Measurements from ENCODE around the gene WNT6.

WNT6 gene

DNA sequence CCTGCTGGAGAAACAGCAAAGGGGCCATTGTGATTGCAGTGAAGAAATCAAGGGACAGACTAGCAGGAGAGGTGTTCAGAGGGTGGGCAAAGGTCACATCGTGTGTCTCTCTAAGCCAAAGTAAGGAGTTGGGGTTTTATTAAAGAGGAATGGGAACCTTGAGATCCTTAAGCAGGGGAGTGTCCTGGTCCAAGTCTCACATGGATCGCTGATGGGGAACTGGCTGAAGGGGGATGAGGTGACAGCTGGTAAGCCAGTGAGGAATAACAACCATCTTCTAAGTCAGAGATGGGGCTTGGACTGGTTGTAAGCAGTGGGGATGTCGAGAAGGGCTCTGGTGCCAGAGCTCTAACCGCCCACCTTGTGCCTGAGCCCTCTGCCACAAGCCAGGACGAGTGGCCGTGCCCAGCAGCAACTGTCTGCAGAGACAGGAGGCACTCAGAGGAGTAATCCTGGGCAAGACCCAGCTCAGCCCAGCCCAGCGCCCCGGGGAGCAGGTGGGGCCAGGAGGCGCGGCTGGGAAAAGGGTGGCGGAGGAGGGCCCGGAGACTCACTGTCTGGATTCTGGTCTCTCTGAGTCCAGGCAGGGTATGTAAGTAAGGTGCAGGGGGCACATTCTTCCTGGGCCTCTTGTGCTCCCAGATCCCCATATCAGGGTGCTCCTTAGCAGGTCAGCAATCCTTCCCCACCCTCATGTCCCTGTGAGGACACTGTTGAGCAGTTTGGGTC lies 34.7 kb downstream of the WNT6 start:
- DNase-seq, result no peak

- DNase-seq, result no peak
Observed at GRCh38 chr2:218894880-218895157, 35.2 kb downstream of the WNT6 start.

DNA sequence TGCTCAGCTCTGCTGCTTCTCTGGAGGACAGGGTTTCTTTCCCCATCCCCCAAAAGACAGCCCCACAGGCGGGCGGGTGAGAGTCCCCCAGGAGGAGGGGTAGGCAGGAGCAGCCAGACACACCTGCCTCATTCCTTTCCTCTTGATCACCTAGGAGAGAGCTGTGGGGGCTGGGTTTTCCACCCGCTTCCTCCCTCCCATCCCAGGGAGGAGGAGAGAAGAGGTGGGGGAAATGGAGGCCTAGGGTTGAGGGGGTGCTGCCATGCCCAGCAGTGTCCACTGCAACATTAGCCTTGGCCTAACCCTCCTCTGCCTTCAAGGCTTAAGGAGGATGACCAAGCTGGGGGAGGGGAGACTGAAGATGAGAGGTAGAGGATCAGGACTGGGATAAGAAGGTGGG lies 35.7 kb downstream of the WNT6 start:
- DNase-seq, result no peak

DNA sequence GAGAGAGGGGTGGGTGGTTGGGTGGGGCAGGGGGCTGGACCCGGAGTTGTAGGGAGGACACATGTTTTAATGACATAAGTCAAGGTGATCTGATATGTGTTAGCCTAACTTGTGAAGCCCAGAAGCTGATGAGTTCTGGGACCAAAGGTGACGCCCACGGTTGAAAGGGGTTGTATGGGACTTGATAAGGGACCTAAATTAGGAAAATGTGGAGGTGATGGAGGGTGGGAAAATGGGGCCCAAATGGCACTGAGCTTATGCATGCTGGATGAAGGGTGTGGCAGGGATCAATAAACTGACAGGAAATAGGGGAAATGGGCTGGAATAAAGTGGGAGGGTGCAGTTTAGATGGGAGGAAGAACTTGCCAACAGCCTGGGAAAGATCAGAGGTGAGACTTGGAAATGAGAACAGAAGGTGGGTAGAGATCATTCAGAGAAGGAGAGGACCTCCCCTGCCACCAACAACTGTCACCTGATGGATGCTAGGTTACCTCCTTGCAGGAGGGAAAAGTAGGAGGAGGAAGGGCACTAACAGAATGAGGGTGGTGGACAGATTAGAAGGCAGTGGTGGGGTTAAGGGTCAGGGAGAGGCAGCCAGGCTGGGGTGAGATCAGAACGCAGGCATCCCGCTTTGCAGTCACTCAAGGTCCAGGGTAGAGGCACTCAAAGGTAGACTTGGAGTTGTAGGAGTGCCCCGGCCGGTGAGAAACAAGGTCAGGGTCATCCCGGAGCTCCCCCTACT lies 36.3 kb downstream of the WNT6 start:
- no peak for DNase-seq

DNA sequence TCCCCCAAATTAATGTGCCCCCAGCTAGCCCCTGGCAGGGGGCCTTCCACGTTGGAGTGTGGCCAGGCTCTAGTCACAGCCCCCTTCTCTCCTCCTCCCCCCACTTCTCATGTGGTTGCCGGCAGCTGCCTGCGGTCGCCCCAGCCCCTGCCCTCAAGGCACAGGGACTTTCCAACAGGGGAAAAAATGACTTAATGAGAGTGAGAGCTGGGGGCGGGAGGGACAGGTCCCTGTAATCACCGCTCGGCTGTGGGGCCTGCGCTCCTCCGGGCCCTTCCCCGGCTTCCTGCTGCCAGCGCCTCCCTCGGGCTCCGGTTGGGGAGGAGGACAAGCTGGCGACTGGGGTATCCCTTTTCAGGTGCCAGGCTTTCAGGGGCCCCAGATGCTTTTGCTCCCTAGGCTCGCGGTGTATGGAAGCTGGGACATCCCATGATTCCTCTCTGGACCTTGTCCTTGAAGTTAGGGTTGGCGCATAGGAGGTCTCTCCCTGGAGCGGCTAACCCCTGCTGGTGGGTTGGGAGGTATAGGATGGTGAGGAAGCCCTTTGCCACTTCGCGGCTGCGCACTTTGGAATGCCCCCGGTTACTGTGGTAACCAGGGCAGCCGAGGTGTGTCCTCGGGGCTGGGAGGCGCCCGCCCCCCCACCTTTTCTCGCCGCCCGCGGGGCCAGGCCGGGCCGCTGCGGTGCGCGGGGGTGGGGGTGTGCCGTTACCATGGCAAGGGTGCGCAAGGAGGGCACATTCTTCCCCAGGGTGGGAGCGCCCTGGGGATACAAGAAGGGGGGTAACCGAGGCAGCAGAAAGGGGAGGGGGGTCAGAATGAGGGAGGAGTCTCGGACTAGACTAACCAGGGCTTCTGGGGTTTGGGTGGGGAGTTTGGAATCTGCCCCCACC lies 37.1 kb downstream of the WNT6 start:
- DNase-seq, result peak; percentile 86

DNA sequence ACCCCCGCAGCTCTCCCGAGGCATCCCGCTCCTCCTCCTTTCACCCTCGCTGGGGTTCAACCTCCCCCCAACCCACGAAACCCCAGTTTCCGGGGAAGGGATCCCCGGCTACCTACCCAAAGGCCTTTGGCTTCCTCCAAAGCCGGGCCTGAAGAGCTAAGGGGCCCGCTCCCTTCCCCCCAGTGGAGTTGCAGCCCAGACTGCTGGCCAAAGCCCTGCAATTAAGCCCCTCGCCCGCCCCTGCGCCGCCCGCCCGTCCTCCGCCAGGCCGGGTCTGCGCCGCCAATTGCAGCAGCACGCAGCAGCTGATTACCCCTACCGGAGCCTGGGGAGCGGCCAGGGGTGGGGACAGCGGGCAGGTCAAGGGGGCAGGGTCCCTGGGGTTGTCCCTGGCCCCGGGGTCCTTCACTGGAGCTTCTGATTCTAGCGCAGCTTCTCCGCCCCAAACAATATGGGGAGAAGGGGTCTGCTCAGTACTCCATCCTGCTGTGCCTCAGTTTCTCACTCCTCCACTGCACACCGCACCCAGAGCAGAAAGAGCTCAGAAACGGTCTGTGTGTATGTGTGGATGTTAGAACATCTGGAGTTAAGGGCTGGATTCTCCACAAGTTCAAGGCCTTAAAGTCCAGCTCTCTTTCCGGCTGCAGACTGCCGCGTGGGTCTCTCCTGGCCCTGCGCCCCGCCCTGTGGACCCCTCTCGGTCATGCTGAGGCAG lies 37.9 kb downstream of the WNT6 start:
- no peak for DNase-seq

DNA sequence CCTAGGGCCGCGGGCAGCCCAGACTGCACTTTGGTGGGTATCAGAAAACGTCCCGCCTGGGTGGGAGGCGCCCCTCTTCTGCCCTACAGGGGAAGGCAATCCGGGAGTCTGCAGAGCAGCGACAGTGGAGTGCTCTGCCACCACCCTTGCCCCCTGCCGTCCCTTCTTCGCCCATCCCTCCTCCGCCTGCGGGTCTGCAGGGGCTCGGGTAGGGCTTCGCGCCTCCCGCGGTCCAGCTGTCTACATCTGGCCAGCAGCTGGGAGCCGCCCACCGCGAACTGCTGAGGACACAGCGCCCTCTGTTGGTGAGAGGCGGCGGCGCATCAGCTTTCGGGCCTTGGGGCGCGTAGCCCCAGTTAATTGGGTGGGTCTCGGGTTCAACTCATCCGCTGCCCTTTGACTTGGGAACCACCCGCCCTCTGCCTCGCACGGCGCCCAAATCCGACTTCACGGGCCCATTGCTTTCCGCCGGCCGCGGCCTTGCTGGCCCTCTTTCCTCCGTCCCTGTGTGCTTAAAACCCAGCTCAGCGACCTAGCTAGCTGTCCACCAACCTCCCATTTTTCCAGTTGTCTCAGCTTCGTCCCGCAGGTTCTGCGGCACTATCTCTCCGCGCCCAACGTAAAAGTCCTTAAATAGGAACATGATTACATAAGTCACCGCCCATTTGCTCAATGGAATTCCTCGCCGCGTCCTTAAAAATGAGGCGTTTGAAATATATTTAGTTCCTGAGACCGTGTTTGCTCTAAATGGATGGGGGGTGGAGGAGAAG lies 38.7 kb downstream of the WNT6 start:
- peak; percentile 80 for DNase-seq

DNA sequence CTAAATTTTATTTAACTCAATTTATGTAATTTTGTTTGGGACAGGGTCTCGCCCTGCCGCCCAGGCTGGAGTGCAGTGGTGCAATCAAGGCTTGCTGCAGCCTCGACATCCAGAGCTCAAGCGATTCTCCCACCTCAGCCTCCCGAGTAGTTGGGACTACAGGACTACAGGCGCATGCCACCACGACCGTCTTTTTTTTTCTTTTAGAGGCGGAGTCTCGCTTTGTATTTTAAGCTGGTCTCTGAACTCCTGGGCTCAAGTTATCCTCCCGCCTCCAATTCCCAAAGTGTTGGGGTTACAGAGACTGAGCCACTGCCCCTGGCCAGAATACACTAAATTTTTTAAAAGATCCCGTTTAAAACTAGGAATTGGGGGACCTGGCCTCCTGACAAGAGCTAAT lies 39.5 kb downstream of the WNT6 start:
- no peak for DNase-seq

GRCh38 chr2:218902427-218902826 lies 42.8 kb downstream of the WNT6 start:
- DNase-seq, result no peak

DNA sequence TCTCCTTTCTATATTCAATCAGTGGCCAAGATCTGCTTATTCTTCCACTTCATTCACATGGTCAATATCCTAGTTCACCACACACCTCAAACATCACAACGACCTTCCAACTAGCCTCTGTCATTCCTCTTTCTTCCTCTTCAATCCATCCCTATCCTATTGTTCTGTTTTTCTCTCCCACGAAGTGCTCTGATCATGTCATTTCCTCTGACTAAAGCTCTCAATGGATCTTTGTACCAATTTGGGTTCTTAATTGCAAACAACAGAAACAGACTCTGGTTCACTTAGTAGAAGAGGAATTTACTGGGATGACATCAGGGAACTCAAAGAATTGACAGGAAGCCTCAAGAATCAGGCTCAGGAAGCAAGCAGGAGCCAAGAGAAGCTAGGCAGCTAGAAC lies 44.6 kb downstream of the WNT6 start:
- DNase-seq, result no peak

DNA sequence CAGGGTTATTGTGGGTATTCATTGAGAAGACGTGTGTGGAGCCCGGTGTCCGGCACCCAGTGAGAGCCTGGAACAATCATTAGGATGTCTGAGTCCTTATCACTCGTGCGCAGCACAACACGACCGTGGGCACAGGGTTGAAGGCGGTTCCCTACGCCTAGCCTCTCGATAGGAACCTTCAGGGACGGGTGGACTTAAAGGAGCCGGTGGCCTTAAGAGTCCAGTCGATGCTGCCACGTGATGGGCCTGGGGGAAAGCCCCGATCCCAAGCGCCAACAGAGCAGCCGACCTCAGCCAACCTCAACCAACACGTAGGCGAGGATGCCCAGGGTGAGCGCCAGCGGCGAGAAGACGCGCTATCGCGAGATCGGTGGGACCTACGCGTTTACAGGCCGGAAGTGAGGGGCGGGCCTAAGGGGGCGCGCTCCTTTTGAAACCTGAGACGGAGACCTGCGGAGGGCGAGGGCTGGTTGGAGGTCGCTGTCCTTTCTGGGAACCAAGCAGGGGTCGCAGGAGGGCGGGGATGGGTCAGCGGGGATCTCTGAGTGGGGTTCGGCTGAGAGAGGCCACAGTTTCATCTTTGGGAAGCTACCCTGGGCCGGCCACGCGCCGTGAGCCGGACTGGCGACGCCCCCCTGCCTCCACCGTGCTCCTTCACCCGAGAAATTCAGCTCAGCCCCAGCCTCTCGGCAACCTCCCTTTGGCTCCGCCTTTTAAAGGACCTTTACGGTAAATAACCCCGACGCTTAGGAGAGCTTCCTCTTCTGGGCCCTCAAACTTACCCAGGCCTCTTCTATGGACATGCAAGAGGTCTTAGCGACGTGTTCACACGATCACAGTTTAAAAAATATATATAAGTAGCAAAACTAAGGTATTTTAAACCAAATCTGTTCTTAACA lies 49.4 kb downstream of the WNT6 start:
- DNase-seq, result peak; percentile 90

GRCh38 chr2:218910741-218911140 lies 51.1 kb downstream of the WNT6 start:
- no peak for DNase-seq

DNA sequence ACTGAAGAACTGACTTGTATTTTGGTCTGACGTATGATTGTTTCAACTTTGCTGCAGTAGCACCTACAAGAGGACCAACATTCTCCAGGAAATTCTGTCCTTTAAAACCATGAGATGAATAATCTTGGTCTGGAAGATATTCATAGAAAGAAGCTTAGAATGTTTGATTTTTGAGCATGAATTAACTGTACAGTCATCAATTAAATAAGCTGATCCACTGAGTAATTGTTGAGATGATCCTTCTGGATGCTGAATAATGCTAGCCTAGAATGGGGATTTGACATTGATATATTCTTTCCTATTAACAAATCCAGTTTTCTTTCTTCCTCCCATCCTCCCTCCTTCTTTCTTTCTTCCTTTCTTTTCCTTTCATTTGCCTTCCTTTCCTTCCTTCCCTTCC lies 60.9 kb downstream of the WNT6 start:
- no peak for DNase-seq
